Cortex of kidney (tissue), 1 donor: ENCODE data around the gene HMCES.
"Not testable (repeated sequence)": the region's sequence is repeated elsewhere in the genome, so short reads cannot be mapped to it uniquely, and the experiment has no call there.

Experiments
- DNase-seq: peaks from one replicate; lab custom pipeline; 2025; lab: John Stamatoyannopoulos, UW

Gene HMCES

DNA sequence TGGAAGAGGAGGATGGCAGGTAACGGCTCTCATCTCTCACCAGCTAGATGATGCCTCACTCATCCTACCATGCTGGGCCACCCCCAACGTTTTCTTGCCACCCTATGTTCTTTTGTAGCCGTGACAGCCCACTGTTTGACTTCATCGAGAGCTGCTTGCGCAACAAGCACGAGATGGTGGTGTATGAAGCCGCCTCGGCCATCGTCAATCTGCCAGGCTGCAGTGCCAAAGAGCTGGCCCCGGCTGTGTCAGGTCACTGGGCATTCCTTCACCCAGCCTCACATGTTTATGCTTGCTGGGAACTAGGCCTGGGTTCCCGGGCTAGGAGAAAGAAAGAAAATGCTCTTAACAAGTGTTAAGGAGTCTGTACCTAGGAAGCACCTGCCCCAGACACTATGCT is 21.1 kb upstream of the HMCES start:
- no peak for DNase-seq

DNA sequence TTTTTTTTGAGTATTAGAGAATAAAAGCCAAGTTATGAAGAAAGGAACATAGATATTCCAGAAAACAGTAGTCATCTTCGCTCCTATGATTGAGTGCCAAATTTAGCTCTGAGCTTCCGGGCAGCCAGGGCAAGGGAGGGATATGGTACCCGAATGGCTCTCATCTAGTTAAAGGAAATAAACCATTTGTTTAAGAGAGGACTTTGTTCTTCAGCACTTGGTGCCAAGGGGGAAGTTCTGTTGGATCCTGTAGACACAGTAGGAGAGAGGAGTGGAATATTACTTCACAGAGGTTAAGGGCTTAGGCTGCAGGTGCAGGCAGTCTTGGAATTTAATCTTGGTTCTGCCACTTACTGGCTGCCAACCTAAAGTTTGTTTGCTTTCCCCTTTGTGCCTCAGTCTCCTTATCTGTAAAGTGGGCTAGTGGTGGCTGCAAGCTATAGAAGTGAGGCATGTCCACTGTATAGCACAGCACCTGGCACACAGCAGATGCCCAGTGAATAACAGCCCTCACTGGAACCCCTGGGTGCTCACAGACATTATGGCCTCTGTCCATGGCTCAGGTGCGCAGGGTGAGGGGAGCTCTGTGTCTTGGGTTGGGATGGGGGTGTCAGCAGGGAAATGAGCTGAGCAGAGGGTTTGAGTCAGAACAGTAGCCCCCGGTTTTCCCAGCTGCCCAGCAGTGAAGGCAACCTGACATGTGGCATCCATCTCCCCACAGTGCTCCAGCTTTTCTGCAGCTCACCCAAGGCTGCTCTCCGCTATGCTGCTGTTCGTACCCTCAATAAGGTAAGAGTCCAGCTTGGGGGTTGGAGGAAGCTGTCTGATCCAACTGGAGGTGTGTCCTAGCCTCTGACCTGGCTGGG is 18.8 kb upstream of the HMCES start:
- DNase-seq, result no peak

DNA sequence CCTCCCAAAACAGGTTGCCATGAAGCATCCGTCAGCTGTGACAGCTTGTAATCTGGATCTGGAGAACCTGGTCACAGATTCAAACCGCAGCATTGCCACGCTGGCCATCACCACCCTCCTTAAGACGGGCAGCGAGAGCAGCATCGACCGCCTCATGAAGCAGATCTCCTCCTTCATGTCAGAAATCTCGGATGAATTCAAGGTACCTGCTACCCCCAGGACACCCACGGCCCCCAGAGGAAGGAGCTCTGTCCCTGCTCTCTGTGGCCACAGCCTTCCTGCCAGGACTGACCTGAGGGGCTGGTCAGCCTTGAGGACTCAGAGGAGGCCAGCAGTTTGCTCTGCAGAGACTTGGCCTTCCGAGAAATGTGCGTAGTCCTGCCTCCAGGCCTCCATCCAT is 18.1 kb upstream of the HMCES start:
- DNase-seq, result no peak

DNA sequence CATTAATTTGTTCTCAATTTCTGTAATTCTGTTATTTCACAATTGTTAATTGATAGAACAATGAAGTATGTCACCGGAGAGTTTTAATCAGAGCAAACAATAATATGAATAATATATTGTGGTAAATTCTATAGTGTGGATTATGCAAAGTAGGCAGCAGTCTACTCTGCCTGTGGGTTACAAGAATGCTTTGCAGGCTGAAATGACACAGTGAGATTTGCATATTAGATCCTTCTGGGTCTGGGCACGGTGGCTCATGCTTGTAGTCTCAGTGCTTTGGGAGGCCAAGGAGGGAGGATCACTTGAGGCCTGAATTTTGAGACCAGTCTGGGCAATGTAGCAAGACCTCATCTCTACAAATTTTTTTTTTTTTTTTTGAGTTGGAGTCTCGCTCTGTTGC is 16.8 kb upstream of the HMCES start:
- DNase-seq, result no peak

DNA sequence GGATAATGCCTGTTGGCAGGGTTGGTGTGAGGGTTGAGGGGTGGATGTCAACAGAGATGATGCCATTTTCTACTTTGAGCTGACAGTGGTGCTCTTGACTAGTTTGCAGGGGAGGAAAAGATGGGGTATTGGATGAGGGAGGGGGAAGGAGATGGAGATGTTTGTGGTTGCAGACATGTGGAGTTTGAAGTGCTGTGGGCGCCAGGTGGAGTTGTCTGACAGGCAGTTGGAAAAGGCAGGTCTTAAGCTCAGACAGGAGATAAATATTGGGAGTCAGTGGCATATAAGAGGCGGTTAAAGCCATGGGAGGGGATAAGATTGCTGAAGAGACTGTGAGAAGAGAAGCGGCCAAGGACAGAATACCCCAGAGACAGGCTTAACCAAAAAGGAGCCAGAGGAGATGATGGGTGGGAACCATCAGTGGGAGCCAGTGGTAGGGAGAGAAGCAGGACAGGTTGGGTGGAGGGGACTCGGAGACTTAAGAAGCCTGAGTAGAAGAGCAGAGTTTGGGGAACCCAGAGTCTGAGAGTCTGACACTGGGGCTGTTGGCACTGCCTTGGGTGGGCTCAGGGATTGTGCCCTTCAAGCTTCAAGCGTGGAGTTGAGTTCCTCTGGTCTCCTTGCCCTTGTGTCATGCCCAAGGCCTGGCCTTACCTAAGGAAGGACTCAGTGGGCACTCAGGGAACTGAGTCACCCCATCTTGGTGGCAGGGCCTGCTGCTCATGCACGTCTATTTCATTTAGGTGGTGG is 15.3 kb upstream of the HMCES start:
- DNase-seq, result no peak

DNA sequence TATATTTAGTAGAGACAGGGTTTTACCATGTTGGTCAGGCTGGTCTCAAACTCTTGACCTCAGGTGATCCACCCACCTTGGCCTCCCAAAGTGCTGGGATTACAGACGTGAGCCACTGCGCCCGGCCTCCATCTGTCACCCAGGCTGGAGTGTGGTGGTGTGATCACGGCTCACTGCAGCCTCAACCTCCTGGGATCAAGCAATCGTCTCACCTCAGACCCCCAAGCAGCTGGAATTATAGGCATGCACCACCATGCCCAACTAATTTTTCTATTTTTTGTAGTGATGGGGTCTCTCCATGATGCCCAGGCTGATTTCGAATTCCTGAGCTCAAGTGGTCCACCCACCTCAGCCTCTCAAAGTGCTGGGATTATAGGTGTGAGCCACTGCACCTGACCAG is 13.7 kb upstream of the HMCES start:
- DNase-seq, result not testable (repeated sequence)

DNA sequence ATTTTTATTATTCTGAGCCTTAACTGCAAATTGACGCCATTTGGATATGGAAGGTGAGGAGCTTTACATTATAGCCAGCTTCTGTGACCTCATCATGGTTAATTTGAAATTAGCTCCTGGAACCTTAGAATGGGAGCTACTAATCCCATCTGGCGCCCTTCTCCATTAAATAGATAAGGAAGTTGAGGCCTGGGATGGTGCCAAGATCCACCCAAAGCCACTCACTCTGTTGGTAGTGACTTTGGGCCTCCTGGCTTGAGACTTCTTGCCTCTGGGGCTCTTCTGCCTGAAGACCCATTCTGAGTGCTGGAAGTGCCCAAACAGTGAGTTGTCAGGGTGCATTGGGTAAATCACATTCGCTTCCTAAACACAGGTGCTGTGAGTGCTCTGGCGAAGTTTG is 12.0 kb upstream of the HMCES start:
- no peak for DNase-seq

DNA sequence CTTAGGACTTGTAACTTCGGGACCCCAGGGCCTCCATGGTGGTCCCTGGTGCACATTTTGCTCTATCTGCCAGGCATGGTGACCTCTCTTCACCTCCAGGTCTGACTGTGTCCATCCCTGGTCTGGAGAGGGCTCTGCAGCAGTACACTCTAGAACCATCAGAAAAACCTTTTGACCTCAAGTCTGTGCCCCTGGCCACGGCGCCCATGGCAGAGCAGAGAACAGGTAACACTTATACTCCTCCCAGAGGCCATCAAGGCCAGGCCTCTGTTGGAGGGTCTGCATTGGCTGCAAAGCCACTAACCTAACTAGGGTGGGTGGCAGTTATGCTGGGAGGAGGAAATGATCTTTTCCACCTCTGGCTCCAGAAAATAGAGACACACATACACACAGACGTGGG is 10.3 kb upstream of the HMCES start:
- DNase-seq, result no peak

DNA sequence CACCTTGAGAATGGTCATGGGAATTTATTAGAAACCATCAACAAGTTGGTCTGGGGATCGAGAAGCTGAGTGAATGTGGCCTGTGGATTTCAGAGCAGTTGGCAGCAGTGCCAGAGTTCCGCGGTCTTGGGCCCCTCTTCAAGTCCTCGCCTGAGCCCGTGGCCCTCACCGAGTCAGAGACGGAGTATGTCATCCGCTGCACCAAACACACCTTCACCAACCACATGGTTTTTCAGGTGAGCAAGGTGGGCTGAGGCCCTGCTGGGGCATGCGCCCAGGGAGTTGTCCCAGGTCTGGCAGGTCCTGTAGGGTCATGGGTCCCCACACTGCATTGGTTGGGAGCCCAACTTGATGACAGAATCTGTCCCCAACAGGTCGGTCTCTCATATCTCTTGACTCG is 7.0 kb upstream of the HMCES start:
- no peak for DNase-seq

DNA sequence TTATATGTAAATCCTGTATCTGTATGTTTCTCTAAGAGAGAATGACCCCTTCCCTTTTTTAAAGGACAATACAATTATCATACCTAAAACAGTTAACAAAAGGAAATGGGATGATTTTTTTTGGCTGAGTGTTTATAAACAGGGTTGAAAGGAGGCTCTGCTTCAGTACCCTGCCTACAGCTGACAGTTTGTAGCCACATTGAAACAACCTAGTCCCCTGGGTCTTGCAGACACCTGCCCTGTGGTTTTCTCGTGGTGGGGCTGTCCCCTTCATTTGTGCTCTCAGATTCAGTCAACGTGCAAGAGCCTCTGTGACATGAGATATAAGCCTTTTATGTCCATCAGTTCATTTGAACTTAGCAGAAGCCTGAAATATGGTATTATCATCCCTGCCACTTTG is 2.3 kb upstream of the HMCES start:
- no peak for DNase-seq

DNA sequence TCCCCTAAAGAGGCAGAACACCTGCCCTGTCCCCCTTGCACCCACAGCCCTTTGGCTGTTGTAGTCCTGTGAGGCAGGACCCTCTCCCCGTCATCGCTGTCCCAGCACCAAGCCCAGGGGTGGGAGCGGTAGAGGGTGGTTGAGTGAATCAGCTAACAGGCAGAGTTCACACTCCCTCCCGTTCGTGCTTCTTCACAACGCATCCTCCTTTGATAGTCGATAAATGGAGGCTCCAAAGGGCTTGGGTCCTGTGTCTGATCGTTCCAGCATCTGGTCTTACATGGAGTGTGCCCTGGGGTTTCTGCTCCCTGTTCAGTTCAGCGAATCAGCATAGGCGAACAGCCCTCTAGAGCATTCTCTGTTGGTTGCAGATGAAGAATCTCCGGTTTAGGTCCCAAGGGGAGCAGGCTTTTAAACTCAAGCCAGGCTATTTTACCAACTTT is 820 bp upstream of the HMCES start:
- DNase-seq, result no peak

DNA sequence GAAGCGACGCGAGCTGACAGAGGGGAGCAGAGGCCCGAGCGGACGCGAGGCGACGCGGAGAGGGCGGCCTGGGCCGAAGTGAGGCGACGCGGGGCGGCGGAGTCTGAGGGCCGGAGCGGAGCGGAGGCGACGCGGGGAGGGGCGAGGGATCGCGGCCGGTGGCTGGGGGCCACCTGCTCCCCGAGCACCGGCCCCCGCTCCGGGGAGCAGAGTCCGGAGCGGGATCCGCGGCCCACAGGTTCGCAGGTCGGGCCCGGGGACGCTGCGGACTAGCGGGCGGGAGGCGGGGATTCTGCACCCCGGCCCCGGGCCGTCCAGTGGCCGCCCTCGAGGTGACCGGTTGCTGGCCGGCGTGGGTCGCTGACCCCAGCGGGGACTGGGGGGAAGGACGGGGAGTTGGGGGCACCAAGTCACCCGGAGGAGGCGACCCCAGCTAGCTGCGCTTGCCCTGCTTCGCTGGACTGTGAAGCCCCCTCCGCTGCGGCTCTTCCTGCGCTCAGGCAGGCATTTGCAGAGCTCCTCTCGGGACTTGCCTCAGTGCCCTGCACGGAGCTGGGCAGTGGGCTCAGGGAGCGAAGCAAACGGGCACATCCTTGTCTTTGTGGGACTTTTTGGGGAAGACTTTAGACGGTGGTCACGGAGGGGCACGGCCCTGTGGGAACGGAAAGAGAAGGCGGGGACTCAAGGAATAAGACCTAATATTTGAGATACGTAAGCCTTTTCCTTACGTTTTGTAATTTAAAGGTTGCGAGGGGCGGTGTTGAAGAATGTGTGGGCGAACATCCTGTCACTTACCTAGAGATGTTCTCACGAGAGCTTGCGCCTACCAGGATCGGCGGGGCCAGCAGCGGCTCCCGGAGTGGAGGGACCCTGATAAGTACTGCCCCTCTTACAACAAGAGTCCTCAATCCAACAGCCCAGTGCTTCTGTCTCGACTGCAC is 566 bp downstream of the HMCES start:
- DNase-seq, result no peak

DNA sequence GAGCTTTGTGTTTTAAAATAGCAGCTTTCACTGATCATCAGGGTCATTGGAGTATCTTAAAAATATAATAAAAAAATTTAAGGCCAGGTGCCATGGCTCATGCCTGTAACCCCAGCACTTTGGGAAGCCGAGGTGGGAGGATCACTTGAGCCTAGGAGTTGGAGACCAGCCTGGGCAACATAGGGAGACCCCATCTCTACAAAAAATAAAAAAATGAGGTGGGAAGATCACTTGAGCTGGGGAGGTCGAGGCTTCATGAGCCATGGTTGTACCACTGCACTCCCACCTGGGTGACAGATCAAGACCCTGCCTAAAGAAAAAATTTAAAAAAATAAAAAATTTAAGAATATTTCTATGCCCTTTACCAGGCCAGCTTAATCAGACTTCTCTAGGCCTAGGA is 1.5 kb downstream of the HMCES start:
- DNase-seq, result no peak

DNA sequence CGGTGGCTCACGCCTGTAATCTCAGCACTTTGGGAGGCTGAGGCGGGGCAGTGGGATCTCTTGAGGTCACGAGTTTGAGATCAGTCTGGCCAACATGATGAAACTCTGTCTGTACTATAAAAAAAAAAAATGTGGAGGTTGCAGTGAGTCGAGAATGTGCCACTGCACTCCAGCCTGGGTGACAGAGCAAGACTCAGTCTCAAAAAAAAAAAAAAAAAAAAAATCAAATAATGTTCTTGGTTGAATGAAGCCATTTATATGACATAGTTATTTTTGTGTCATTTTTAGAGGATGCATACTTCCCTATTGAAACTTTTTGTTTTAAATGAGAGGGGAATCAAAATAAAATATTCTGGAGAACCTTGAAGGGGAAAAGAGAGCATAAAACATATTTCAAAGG is 3.1 kb downstream of the HMCES start:
- DNase-seq, result no peak

DNA sequence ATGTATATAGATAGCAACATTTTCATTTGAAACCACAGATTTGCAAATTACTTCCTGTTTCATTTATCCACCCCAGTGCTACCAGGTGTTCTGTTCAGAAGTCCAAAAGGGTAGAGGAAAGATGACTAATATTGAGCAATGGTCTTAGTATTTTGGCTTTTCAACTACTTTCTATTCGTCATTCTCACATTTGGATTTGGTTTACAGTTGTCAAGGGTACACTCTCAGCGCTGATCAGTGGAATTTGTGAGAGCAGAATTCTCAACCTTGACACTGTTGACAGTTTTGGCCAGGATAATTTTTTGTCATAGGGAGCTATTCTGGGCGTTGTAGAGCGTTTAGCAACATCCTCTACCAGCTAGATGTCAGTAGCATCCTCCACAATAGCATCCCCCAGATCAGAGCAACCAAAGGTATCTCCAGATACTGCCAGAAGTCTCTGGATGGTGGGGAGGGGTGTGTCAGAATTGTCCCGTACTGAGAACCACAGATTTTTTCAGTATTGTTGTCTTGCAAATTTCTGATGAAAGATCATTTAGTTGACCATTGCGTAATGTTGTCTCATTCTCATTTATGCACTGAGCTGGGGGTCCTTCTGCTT is 4.2 kb downstream of the HMCES start:
- no peak for DNase-seq

DNA sequence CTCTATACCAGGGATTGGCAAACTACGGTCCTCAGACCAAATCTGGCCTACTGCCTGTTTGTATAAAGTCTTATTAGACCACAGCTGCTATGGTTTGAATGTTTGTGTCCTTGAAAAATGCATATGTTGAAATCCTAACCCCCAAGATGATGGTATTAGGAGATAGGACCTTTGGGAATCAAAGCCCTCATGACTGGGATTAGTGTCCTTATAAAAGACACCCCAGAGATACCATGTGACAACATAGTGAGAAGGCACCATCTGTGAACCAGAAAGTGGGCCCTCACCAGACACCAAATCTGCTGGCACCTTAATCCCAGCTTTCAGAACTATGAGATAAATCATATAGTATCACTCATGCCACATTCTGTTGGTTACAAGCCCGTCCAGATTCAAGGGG is 7.4 kb downstream of the HMCES start:
- DNase-seq, result no peak

DNA sequence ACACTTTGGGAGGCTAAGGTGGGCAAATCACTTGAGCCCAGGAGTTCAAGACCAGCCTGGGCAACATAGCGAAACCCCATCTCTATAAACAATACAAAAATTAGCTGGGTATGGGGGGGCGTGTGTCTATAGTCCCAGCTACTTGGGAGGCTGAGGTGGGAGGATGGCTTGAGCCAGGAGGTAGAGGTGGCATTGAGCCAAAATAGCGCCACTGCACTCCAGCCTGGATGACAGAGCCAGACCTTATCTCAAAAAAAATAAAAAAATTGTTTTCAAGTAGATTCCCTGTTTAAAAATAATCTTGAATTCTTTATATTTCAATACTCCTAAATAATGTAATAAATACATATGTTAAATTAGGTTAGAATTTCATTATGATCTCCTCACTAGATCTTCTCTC is 9.8 kb downstream of the HMCES start:
- no peak for DNase-seq

DNA sequence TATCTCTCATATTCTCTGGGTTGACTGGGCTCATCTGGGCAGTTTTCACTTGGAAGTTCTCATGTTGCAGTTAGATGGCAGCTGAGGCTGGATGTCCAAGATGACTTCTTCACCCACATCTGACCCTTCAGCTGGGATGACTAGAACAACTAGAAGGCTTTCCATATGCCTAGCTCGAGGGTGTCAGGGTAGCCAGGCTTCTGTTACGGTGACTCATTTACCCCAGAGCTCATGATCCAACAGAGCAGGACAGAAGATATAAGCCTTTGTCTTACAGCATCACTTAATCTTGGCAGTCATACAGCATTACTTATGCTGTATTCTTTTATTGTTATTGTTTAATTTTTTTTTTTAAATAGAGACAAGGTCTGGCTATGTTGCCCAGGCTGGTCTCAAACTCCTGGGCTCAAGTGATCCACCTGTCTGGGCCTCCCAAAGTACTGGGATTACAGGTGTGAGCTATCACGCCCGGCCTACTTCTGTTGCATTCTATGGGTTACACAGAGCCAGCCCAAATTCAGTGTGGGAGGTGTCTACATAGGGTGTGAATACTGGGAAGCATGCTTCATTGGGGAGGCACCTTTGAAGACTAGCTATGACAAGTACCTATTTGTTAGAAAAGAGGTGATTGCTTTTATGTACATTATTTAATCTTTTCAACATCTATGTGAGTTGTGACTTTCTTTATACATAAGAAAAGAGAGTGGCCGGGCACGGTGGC is 10.7 kb downstream of the HMCES start:
- DNase-seq, result no peak

DNA sequence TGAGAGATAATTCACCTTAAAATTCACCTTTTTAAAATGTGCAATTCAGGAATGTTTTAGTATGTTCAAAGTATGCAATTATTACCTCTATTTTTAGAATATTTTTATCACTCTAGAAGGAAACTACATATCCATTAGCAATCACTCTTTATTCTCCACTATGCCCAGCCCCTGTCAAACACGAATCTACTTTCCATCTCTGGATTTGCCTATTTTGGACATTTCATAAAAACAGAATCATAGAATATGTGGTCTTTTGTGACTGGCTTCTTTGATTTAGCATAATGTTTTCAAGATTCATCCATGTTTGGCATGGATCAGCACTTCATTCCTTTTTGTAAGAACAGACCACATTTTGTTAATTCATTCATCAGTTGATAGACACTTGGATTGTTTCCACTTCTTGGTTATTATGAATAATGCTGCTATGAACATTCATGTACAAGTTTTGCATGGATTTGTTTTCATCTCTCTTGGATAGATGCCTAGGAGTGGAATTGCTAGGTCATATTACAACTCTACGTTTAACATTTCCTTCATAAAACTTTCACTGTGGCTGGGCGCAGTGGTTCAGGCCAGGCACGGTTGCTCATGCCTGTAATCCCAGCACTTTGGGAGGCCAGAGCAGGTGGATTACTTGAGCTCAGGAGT is 12.7 kb downstream of the HMCES start:
- no peak for DNase-seq

DNA sequence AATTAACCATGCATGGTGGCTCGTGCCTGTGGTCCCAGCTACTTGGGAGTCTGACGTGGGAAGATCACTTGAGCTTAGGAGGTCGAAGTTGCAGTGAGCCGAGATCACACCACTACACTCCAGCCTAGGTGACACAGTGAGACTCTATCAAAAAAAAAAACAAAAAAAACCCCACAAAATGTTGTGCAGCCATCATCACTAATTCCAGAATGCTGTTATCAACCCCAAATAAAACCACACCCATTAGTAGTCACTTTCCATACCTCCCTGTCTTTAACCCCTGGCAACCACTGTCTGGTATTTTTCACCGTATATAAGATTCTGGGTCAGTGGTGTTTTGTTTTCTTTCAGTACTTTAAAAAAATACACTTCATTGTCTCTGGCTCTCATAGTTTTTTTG is 16.6 kb downstream of the HMCES start:
- DNase-seq, result no peak
